ENCODE data around the gene COL1A2.

Gene COL1A2

DNA sequence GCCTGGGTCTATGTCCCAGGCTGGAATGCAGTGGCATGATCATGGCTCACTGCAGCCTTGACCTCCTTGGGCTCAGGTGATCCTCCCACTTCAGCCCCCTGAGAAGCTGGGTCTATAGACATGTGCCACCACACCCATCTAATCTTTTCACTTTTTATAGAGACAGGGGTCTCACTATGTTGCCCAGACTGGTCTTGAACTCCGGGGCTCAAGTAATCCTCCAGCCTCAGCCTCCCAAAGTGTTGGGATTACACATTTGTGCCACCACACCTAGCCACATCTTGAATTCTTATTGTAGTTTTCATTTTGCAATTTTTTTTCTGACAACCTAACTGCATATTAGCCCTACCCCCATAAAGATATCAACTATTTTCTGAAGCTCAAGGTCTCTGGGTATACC, 18.4 kb upstream of the COL1A2 start:
- no peak for DNase-seq (ENCODE audit: extremely low spot score)
- CTCF ChIA-PET = interaction anchor here (1.4 kb wide), 1 partner anchor 19 kb away, joined by 4 read pairs; no protein-coding TSS in a partner anchor
- POLR2A ChIA-PET = interaction anchor here (0.7 kb wide), 1 partner anchor 27 kb away, joined by 3 read pairs; no protein-coding TSS in a partner anchor
- TF ChIP-seq CTCF (IDR thresholded peaks at IDR 0.05; ENCODE audit: control extremely low read depth, extremely low read depth, low read depth, missing control alignments) = no peak

DNA sequence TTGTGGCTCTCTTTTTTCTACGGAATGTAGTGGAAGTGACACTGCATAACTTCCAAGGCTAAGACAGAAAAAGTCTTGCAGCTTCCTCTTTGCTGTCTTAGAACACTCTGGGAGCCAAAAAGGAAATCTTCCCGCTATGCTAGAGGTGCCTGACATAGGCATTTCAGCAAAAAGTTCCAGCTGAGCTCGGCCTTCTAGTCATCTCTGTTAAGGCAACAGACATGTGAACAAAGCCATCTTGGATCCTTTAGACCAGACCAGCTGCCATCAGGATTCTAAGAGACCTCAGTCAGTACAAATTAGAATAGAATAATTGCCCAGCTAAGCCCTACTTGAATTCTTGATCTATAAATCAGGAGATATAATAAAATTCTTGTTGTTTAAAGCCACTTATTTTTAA, 16.3 kb upstream of the COL1A2 start:
- POLR2A ChIA-PET = no interaction called here

GRCh38 chr7:94380264-94380663, 14.4 kb upstream of the COL1A2 start:
- ChIA-PET CTCF (no interaction called here), POLR2A (no interaction called here)
- DNase-seq (ENCODE audit: extremely low spot score) = no peak
- TF ChIP-seq CTCF (IDR thresholded peaks at IDR 0.05; ENCODE audit: control extremely low read depth, extremely low read depth, low read depth, missing control alignments) = no peak

More for the DNA sequence above, 16.3 kb upstream of the COL1A2 start:
- no peak for TF ChIP-seq CTCF (IDR thresholded peaks at IDR 0.05; ENCODE audit: control extremely low read depth, extremely low read depth, low read depth, missing control alignments)
- DNase-seq (ENCODE audit: extremely low spot score) = no peak
- CTCF ChIA-PET = interaction anchor here (2.0 kb wide), 1 partner anchor 17 kb away, joined by 6 read pairs; the partner anchor contains the start of gene COL1A2

GRCh38 chr7:94382132-94382531, 12.6 kb upstream of the COL1A2 start:
- no peak for TF ChIP-seq CTCF (IDR thresholded peaks at IDR 0.05; ENCODE audit: control extremely low read depth, extremely low read depth, low read depth, missing control alignments)
- ChIA-PET POLR2A (no interaction called here), CTCF (interaction anchor here (1.1 kb wide), 1 partner anchor 13 kb away, joined by 3 read pairs; no protein-coding TSS in a partner anchor)
- DNase-seq (ENCODE audit: extremely low spot score) = no peak

GRCh38 chr7:94382746-94383145, 11.9 kb upstream of the COL1A2 start:
- ChIA-PET POLR2A (no interaction called here), CTCF (interaction anchor here (1.1 kb wide), 1 partner anchor 14 kb away, joined by 3 read pairs; no protein-coding TSS in a partner anchor)
- no peak for TF ChIP-seq CTCF (IDR thresholded peaks at IDR 0.05; ENCODE audit: control extremely low read depth, extremely low read depth, low read depth, missing control alignments)
- DNase-seq (ENCODE audit: extremely low spot score) = no peak

DNA sequence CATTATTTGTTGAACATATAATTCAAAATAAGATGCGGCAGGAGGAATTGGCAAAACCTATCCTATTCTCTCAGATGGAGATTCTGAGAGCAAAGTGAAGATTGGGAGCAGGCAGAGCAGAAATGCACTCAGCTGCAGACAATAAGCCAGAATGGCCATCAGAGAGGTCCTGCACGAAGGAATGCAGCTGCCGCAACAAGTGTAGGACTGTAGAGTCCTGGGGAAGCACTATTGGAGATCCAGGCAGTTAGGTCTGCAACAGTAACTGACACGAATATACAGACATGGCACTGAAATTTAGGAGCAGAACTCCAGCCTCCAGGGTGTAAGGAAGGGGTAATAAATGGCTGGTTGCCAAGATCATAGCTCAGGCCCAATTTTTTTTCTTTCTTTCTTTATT, 10.4 kb upstream of the COL1A2 start:
- no peak for DNase-seq (ENCODE audit: extremely low spot score)
- ChIA-PET POLR2A (no interaction called here), CTCF (interaction anchor here (1.1 kb wide), 1 partner anchor 11 kb away, joined by 3 read pairs; the partner anchor contains the start of gene COL1A2)
- no peak for TF ChIP-seq CTCF (IDR thresholded peaks at IDR 0.05; ENCODE audit: control extremely low read depth, extremely low read depth, low read depth, missing control alignments)

Measured in GM10248 (cell line).